Renal cortical epithelial cell (primary cell): Measurements from ENCODE around the gene NRSN1. TPM values are rescaled to one million over a fixed set of nuclear protein-coding genes. Genes with fewer than 3 reads are reported as not detected.
A peak's percentile ranks its signal among the peaks of the same experiment; 100 is the strongest.
"Not testable (repeated sequence)": the region's sequence is repeated elsewhere in the genome, so short reads cannot be mapped to it uniquely, and the experiment has no call there.

Experiments
- DNase-seq: peaks from one replicate; pipeline ENCODE4 v3.0.0-alpha.2; 2011; ENCODE audit warnings: low read depth
- total RNA-seq: library from RNA; depleted of rRNA; stranded (reverse); fragments of >200 nt; gene quantifications from 2 replicates; pipeline ENCODE4 v1.2.3, GENCODE V29; 2014

The NRSN1 gene
- total RNA-seq, 1 donor from 2014 or later: 0.15 TPM

DNA sequence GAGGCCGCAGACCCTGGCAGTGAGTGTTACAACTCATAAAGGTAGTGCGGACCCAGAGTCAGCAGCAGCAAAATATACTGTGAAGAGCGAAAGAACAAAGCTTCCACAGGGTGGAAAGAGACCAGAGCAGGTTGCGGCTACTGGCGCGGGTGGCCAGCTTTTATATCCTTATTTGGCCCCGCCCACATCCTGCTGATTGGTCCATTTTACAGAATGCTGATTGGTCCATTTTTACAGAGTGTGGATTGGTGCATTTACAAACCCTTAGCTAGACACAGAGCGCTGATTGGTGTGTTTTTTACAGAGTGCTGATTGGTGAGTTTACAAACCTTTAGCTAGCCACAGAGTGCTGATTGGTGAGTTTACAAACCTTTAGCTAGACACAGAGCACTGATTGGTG, 16.7 kb downstream of the NRSN1 start:
- DNase-seq: not testable (repeated sequence)

DNA sequence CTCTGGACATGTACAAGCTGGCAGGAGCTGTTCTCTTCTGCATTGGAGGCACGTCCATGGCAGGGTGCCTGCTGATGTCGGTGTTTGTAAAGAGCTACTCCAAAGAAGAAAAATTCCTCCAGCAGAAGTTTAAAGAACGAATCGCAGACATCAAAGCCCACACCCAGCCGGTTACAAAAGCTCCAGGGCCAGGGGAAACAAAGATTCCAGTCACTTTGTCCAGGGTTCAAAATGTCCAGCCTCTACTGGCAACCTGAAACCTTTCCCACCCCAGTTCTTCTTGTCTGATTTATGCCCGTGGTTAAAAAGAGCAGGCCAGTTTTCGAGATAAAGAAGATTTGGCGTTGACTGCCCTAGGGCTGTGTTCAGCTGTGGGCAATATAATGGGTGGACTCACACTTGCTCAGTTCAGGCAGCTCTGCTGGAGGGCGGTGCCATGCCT, 19.7 kb downstream of the NRSN1 start:
- no peak for DNase-seq

DNA sequence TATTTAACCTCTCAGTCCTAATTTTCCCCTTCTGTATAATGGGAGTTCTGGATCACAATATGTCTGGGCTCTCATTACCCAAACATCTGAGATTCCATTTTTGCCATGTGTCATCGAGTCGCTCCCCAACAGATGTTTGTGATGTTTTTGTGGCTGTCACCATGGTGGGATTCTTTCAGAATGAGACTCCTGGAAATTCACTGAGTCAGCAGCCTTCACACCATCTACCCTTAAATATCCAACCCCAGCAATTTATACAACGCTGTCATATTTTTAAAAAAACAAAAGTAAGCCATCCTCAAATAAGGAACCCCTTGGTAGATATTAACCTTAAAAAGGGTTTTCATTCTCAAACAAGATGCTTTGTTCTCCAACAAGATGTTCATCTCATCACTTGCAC, 20.9 kb downstream of the NRSN1 start:
- DNase-seq: no peak

DNA sequence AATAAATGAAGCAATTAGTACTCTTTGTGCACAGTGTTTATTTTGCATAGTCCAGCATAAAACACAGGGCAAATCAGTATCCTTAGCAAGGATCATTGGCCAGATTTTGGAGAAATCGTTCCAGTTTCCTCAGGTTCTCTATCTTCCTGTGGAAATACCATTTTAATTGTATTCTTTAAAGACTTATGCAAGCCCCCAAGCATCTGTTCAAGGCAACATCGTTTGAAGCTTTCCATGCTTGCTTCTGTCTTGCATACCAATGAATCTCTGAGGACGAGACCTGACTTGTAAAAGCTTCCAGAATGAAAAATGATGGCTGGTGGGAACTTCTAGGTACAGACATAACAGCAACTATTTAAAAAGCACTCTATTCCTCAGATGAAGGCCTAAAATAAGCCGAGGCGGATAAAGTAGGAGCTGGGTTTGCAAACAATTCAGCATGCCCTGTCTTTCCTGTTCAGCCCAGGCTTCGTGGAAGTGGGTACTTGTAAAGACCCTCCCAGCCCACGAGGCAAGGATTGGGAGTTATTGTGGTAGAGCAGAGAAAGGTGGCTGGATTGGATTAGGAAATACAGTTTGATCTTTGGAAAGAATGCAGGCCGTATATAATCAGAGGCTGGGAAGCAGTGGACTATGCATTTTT, 21.6 kb downstream of the NRSN1 start:
- DNase-seq: no peak

DNA sequence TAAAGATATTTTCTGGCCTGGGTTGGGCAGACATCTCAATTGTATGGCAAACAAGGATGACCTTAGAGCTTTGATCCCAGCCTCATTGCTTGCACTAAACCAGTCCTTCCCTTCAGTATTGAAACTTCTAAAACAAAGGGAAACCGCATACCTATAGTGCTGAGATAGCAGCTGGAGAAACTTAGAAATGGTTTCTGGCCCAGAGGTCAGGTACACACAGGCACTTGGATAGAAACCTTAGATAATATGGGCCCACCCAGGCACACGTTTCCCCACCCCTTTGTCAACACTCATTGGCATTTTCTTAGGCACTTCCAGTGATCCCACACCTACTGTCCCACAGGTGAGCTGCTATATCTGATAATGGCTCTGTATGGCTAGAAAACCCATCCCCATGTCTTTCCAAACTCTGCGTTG, 22.1 kb downstream of the NRSN1 start:
- no peak for DNase-seq

DNA sequence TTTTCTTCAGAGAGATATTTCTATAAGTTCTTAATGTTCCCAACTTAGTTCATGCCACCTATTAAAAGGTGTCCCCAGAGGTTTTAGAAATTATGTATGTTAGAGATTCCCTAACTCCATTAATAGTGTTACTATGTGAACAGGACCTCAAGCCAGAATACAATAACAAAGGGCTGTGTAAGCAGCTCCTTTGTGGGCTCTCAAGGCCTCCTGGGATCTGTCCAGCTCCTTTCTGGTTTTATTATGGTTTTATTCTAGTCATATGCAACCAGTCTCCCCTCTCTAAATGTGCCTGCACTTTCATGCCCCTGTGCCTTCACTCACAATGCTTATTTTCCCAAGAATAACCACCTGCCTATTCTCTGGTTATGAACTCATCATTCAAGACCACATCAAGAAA, 22.7 kb downstream of the NRSN1 start:
- DNase-seq: no peak

DNA sequence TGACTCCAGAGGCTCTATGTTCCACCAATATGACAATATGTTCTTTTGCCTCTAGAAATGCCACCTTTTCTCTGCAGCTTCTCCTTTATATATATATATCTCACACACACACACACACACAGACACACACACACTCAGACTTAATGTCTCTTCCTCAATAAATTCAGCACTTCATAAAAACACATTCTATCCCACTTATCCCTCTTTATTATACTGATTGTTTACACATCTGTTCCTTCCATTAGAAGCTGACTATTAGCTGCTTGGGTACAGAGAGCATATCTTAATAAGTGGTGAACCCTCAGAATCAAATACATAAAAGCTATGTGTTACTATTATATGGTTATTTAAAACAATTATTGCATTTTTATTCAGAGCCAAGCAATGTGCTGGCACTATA, 23.3 kb downstream of the NRSN1 start:
- no peak for DNase-seq

DNA sequence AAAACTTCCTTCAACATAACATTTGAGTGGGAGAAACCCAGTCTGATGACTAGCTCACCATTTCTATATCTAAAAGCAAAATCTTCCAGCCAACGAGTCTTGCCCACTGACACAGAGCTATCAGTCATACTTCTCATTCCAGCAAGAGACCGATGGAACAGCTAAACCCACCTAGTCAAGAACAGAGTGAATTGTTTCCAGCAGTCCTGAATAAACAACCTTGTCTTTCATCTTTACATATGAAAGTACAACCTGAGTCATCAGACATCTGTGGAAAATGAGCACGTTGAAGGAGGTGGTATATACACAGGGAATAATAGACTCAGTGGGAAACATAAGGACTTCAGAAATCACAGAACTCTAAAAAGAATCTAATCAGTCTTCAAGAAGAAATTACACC, 23.8 kb downstream of the NRSN1 start:
- DNase-seq: no peak

DNA sequence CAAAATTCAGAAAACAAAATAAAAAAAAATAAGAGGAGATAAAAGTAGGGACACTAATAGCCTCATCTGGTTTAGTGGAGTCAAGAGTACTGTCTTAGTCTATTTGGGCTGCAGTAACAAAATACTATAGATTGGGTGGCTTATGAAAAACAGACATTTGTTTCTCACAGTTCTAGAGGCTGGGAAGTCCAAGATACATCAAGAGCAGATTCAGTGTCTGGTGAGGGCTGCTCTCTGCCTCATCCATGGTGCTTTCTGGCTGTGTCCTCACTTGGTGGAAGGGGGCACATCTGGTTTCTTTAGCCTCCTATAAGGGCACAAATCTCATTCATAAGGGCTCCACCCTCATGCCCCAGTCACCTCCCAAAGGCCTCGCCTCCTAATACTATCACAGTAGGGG, 26.0 kb downstream of the NRSN1 start:
- DNase-seq: no peak

DNA sequence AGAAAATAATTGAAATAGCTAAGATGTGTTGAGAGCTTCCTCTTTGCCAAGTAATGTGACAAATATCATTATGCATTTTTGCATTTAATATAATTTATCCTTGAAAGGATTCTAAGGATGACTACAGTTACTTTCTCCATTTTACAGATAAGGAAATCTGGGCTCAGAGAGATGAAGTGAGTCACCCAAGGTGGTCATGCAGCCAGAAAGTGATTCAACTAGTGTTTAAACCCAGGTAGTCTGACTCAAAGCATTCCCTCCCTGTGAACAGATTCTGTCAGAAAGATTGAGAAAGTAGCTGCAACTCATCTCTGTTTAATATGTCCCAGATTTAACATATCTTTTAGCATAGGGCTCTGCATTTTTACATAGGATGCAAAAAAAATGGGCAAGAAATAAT, 28.1 kb downstream of the NRSN1 start:
- peak; percentile 74 for DNase-seq

DNA sequence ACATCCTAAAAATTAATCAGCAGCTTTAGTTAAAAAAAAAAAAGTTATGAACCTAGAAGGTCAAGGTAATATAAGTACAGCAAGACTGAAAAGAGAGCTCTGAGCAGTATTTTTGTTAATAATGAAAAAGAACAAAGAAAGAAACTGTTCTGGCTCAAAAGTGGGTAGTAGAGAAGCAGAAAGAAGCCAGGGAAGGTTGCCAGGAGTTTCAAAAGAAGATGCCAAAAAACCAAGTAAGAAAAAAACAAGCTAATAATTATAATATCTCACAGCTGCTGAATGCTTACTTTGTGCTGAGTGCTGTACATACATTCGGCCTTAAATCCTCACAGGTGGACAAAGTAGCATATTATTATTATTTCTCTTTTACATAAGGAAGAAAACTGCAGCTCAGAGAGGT, 31.9 kb downstream of the NRSN1 start:
- no peak for DNase-seq

DNA sequence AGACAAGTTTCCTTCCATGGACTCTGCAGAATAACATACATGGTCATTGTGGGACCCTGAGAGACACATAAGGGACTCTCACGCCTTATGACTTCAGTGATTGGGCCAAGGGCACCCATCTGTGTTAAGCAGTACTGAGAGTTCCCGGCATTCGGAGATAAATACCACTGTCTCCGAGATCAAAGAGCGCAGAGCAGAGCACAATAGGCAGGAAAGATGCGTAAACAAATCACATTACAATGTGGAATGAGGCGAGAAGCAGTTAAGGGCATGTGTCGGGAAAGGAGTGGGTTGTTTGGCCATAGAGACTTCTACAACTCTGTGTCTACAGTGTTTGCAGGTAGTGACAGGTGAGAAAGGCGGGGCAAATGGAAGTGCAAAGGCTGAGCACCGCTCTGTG, 57.6 kb downstream of the NRSN1 start:
- DNase-seq: no peak

DNA sequence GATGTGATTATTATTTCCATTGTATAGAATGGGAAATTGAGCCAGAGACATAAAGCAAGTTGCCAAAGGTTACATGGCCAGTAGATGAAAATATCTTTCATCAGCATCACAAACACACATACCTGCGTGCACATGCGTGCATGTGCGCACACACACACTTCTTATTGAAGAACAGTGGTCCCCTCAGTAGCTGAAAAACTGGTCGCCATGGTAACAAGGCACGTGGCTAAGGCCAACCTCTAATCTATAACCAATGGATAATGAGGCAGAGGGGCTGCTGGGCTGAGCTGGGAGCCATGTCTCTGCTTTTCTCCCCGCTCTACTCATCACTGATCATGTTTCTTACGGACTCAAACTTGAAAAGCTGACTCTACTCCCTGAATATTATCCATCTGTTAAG, 60.3 kb downstream of the NRSN1 start:
- DNase-seq: no peak

DNA sequence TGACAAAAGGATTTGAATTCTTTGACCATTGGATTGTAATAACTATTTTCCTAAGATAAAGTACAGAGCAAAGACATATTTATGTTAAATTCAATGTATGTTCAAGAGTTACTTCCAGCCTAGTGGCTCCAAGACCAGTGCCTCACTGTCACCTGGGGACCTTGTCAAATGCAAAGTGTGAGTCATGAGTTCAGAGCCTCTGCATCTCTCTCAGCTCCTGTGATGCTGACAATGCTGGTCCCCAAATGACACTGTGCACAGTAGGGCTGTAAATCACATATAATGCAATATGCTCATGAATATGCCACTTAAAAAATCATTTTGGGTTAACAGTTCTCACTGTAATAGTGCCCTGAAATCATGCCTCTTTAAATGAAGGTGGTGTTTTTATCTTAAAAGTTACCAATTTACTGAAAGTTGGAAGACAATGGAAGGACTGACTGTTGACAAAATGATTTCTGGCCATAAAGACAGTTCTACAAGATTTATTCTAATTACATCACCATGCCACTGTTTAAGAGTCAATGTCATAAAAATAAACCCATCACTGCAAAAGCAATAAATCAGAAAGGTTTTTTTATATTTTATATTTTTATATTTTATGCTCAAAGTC, 62.1 kb downstream of the NRSN1 start:
- DNase-seq: no peak

DNA sequence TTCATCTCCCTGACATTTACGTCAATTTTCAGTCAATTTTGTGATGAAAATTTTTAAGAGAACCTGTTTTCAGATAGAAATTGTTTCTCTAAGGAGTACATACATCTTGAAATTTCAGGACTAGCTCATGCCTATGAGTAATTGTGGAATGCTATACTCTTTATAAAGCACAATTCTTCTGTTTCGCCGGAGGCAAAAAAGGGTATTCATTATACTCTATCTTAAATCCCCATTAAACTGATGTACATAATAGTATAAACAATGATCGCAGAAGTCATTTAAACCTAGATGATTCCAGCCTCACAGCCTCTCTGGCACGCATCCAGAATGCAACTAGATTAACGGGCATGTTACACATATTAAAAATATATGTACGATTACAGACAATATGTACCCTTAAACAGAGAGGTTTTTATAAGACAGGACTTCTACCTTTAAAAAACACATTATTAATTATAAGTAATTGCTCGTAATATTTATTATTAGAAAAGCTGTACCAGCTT, 62.6 kb downstream of the NRSN1 start:
- DNase-seq: no peak

DNA sequence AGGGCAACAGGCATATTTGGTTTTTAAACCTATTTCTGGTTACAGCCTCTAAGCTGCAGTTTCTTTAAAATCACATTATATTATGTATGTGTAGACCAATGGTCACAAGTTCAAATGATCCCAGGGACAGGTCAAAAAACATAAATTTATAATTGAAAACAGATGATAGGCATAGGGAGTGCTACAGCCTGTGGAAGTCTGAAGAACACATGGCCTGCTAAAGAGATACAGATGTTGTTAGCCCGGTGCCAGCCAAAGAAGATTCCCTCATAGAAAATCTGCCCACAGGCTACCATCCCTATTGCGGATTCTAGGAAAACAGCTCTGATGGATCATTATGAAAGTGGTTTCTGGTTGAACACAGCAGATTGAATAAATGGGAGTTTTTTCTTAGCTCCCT, 65.3 kb downstream of the NRSN1 start:
- no peak for DNase-seq

DNA sequence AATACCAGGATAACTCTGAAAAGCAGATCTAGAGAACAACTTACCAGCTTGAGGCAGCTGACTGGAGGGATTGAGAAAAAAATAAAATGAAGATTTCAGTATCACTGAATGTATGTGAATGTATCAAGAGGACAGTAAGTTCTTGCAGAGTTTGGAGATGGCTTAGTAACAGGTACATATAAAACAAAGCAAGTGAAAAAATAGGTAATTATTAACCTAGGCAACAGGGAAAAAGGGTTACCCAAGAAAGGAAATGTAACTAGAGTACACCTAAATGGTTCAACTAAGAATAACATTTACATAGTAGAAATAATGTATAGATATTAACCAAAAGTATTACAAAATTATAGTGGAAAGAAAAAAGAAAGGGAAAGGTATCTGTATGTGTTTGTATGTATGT, 67.3 kb downstream of the NRSN1 start:
- peak; percentile 70 for DNase-seq

DNA sequence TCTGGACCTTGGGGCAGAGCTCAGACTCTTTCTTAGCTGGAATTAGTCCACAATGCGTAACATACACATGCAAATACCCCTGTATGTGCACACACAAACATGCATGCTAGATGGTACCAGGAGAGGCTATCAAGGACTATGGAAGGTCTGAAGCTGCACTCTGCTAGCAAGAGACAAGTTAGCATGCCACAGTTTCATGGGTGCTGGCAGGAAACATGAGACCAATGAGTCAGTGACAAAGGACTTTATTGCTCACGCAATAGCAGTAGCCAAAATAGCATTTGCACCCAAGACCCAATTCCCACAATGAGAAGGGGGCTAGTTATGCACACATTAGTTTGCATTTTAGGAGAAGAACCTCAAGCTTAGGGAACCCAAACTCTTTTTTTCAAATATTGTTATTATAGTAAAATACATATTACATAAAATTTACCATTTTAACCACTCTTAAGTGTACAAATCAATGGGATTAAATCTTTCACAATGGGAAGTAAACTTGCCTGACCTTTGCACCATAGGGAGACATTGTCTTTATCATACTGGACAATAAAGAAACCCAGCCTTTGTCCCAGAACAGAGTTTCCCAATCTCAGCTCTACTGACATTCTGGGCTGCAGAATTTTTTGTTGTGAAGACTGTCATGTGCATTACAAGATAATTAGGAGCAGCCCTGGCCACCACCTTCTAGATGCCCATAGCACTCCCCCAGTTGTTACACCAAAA, 69.1 kb downstream of the NRSN1 start:
- DNase-seq: peak; percentile 55

DNA sequence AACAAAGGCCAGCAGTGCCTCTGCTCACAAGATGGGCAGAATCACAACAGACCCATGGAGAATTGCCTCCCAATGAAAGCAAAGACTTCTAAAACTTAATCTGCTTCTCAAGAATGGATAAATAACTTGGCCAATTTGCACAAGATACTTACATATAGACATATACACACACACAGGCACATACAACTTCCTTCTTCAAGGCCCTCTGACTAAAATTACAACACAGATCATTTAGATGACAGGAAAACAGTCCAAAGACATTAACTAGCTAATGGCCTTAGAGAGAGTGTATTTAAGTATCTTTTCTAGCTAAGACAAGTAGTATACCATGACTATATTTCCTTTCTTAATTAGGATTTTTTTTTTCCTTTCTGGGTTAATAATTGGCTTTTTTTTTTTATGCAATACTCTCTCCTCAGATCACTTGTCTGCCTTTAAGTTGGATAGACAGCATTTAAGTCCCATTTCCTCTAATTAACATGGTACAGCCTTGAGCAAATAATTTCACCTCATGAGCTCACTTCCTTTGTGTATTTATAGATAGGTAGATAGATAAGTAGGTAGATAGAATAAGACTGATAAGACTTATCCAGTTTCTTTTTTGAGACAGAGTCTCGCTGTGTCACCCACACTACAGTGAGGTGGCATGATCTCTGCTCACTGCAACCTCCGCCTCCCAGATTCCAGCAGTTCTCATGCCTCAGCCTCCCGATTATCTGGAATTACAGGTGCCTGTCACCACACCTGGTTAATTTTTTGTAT, 70.0 kb downstream of the NRSN1 start:
- DNase-seq: peak; percentile 34
